GM12878 (cell line): ENCODE measurements around the gene HTR4. TPM values are rescaled to one million over a fixed set of nuclear protein-coding genes. Genes with fewer than 3 reads are reported as not detected.

Source experiments
- ATAC-seq: fragments of 200-7000 bp; cut with Tn5 transposase; 3 replicates; pipeline ENCODE4 v1.9.1; 2020; ENCODE audit warnings: mild to moderate bottlenecking, moderate library complexity
- BruUV-seq: library from RNA; stranded (reverse); fragments of 400-500 nt; replicated peaks from 2 replicates; lab custom pipeline; 2021; lab: Mats Ljungman, UMichigan
- CTCF ChIA-PET: fragments of 300-600 bp; sonication (Branson Sonifier 250); formaldehyde crosslinking; extraction: SDS; loops from one replicate; lab custom pipeline; 2021; ENCODE audit warnings: inconsistent platforms; lab: Yijun Ruan, JAX
- POLR2A ChIA-PET: fragments of 350-600 bp; formaldehyde crosslinking; extraction: SDS; loops from one replicate; lab custom pipeline; 2021; ENCODE audit warnings: inconsistent platforms; lab: Charles Lee
- RAD21 ChIA-PET: fragments of 300-600 bp; sonication (Branson Sonifier 250); formaldehyde crosslinking; loops from one replicate; lab custom pipeline; 2023; ENCODE audit warnings: antibody characterized with exemption; ENCODE audit not compliant: unreplicated experiment; lab: Charles Lee
- SMC1A ChIA-PET: fragments of 300-600 bp; sonication (Branson Sonifier 250); formaldehyde crosslinking; loops from one replicate; lab custom pipeline; 2023; ENCODE audit not compliant: unreplicated experiment, uncharacterized antibody; lab: Charles Lee
- DNase-seq: peaks from one replicate; pipeline ENCODE4 v3.0.0-alpha.2; 2011; ENCODE audit warnings: low read depth, low spot score
- FAIRE-seq: peaks from 3 replicates; lab custom pipeline; 2011; peaks lifted over from hg19 to GRCh38; lab: Jason Lieb, UNC
- H2AFZ ChIP-seq: 2 replicates; pipeline ENCODE4 v1.6.0; 2011; ENCODE audit warnings: low read depth, low read length, control low read depth; ENCODE audit not compliant: control insufficient read depth
- H3K27ac ChIP-seq: 2 replicates; pipeline ENCODE4 v1.5.1; 2011; ENCODE audit warnings: control low read depth; ENCODE audit not compliant: control insufficient read depth, insufficient read depth
- H3K27me3 ChIP-seq, 2 experiments: replicated peaks in 1 of 2; 2 replicates each; pipeline versions ENCODE4 v1.6.0 to v1.6.1; 2011; ENCODE audit warnings: low read length in 1 of 2; ENCODE audit not compliant: control insufficient read depth in 2 of 2, insufficient read depth in 2 of 2
- H3K36me3 ChIP-seq, 2 experiments: 2 replicates each; pipeline ENCODE4 v1.5.1; 2011; ENCODE audit warnings: low read length in 1 of 2; ENCODE audit not compliant: control insufficient read depth in 2 of 2, insufficient read depth in 2 of 2
- H3K4me1 ChIP-seq: 2 replicates; pipeline ENCODE4 v1.6.1; 2011; ENCODE audit warnings: mild to moderate bottlenecking, low read length, moderate library complexity, mixed read lengths; ENCODE audit not compliant: control insufficient read depth, insufficient read depth
- H3K4me2 ChIP-seq: 2 replicates; pipeline ENCODE4 v1.6.0; 2011; ENCODE audit warnings: control low read depth; ENCODE audit not compliant: control insufficient read depth, insufficient read depth
- H3K4me3 ChIP-seq: fragments of 200-600 bp; sonication (generic); 2 replicates; pipeline ENCODE4 v1.5.1; 2016
- H3K79me2 ChIP-seq: 2 replicates; pipeline ENCODE4 v1.6.0; 2011; ENCODE audit warnings: low read length; ENCODE audit not compliant: control insufficient read depth, insufficient read depth
- H3K9ac ChIP-seq: 2 replicates; pipeline ENCODE4 v1.8.0; 2011; ENCODE audit warnings: low read length, control low read depth, mixed read lengths; ENCODE audit not compliant: control insufficient read depth, insufficient read depth
- H3K9me3 ChIP-seq: replicated peaks from 3 replicates; pipeline ENCODE4 v1.5.1; 2011; ENCODE audit warnings: mild to moderate bottlenecking, low read length; ENCODE audit not compliant: control insufficient read depth, insufficient read depth
- H4K20me1 ChIP-seq: 2 replicates; pipeline ENCODE4 v1.6.0; 2011; ENCODE audit not compliant: control insufficient read depth, insufficient read depth
- ATF3 ChIP-seq: IDR thresholded peaks from 2 replicates; pipeline ENCODE4 v1.6.1; 2011; ENCODE audit warnings: low read depth, mild to moderate bottlenecking, low read length, moderate library complexity, borderline replicate concordance; ENCODE audit errors: extremely low read depth
- ETV6 ChIP-seq, 2 experiments: fragments of 450-650 bp in 1 of 2; IDR thresholded peaks in 1 of 2; conservative IDR thresholded peaks in 1 of 2; 2 replicates each; pipeline ENCODE4 v1.6.1; 2014; ENCODE audit warnings: antibody characterized with exemption in 1 of 2, borderline replicate concordance in 1 of 2, low read depth in 1 of 2, mild to moderate bottlenecking in 1 of 2, moderate library complexity in 1 of 2
- GABPA ChIP-seq: IDR thresholded peaks from 2 replicates; pipeline ENCODE4 v1.6.1; 2014; ENCODE audit warnings: antibody characterized with exemption, low read depth, mild to moderate bottlenecking, inconsistent platforms
- GATAD2B ChIP-seq: fragments of 450-650 bp; conservative IDR thresholded peaks from 2 replicates; pipeline ENCODE4 v1.6.1; 2017; ENCODE audit warnings: low read depth, mild to moderate bottlenecking, moderate library complexity
- IKZF1 ChIP-seq: fragments of 450-650 bp; conservative IDR thresholded peaks from 2 replicates; pipeline ENCODE4 v1.6.1; 2017; ENCODE audit warnings: antibody characterized with exemption, mild to moderate bottlenecking
- MAX ChIP-seq: IDR thresholded peaks from 2 replicates; pipeline ENCODE4 v1.6.1; 2012; ENCODE audit warnings: low read depth, low read length, improper control_type of control experiment
- MYB ChIP-seq: fragments of 150-350 bp; IDR thresholded peaks from 2 replicates; pipeline ENCODE4 v1.6.1; 2014; ENCODE audit warnings: mild to moderate bottlenecking, low read depth, low read length, borderline replicate concordance
- NFYB ChIP-seq: IDR thresholded peaks from 2 replicates; pipeline ENCODE4 v1.6.1; 2011; ENCODE audit warnings: low read depth, mild to moderate bottlenecking, low read length, improper control_type of control experiment, moderate library complexity; ENCODE audit not compliant: insufficient read depth
- NR2C1 ChIP-seq: fragments of 450-650 bp; IDR thresholded peaks from 2 replicates; pipeline ENCODE4 v1.6.1; 2017; ENCODE audit warnings: antibody characterized with exemption, mild to moderate bottlenecking, moderate library complexity
- PKNOX1 ChIP-seq: fragments of 450-650 bp; IDR thresholded peaks from 2 replicates; pipeline ENCODE4 v1.6.1; 2016; ENCODE audit warnings: mild to moderate bottlenecking
- POLR2AphosphoS2 ChIP-seq: IDR thresholded peaks from 2 replicates; pipeline ENCODE4 v1.6.1; 2011; ENCODE audit warnings: low read depth, mild to moderate bottlenecking, low read length, improper control_type of control experiment, moderate library complexity
- RAD51 ChIP-seq: fragments of 450-650 bp; IDR thresholded peaks from 2 replicates; pipeline ENCODE4 v1.6.1; 2016; ENCODE audit warnings: moderate library complexity, mild to moderate bottlenecking, inconsistent platforms
- RUNX3 ChIP-seq: IDR thresholded peaks from 2 replicates; pipeline ENCODE4 v1.6.1; 2012; ENCODE audit warnings: low read length, inconsistent platforms
- SIN3A ChIP-seq: IDR thresholded peaks from 2 replicates; pipeline ENCODE4 v1.6.1; 2012; ENCODE audit warnings: low read depth, low read length, improper control_type of control experiment
- STAT3 ChIP-seq: IDR thresholded peaks from 2 replicates; pipeline ENCODE4 v1.6.1; 2011; ENCODE audit warnings: low read depth, low read length, improper control_type of control experiment
- TCF12 ChIP-seq: IDR thresholded peaks from 2 replicates; pipeline ENCODE4 v1.6.1; 2011; ENCODE audit warnings: low read depth, mild to moderate bottlenecking, low read length
- TCF7 ChIP-seq: IDR thresholded peaks from 2 replicates; pipeline ENCODE4 v1.6.1; 2014; ENCODE audit warnings: antibody characterized with exemption, borderline replicate concordance
- ZNF207 ChIP-seq: fragments of 450-650 bp; IDR thresholded peaks from 2 replicates; pipeline ENCODE4 v1.6.1; 2014; ENCODE audit warnings: antibody characterized with exemption, mild to moderate bottlenecking, borderline replicate concordance
- ZSCAN29 ChIP-seq: fragments of 450-650 bp; IDR thresholded peaks from 2 replicates; pipeline ENCODE4 v1.6.1; 2017; ENCODE audit warnings: mild to moderate bottlenecking, moderate library complexity
- WGBS: methylation state at CpG from one replicate; pipeline ENCODE4 v1.1.6; 2016; ENCODE audit warnings: low lambda C conversion rate; ENCODE audit not compliant: insufficient replicate concordance, insufficient coverage; ENCODE audit errors: missing lambda C conversion rate; 5-methylcytosine and 5-hydroxymethylcytosine counted together
- in situ Hi-C: fragments of 300-500 bp; cut with MboI; formaldehyde crosslinking; loops from 9 replicates; pipeline ENCODE4 v1.14.3; 2018; ENCODE audit warnings: mixed read lengths
- intact Hi-C: fragments of 100-400 bp; cut with micrococcal nuclease; formaldehyde crosslinking; loops from one replicate; pipeline ENCODE4 v1.14.2; 2022; ENCODE audit not compliant: unreplicated experiment
- polyA plus RNA-seq, 11 experiments: library from polyadenylated mRNA; depleted of rRNA in 4 of 11; unstranded in 6 of 11; stranded (reverse) in 5 of 11; fragments of >200 nt; fragmentation: Nextera tagmentation in 4 of 11; fragmentation: Illumina TruSeq in 1 of 11; extraction: Ambion mirVana in 4 of 11; extraction: Trizol in 1 of 11; gene quantifications; 1 replicate in 1 of 11; 2 replicates in 10 of 11; pipeline versions ENCODE4 v1.2.1 to v1.2.3, GENCODE V29; 2011 to 2016; ENCODE audit warnings: inconsistent platforms in 2 of 11, missing spikeins in 2 of 11, low read depth in 1 of 11
- total RNA-seq, 4 experiments: library from RNA; depleted of rRNA in 3 of 4; stranded (reverse); fragments of >200 nt in 3 of 4; fragmentation: Illumina TruSeq in 1 of 4; extraction: Trizol in 1 of 4; gene quantifications; 2 replicates each; pipeline versions ENCODE4 v1.2.1 to v1.2.3, GENCODE V29; 2013 to 2021

The HTR4 gene
- total and polyA plus RNA-seq, 10 of the 15 experiments (the other 5 are each of a cell fraction or from before 2014, with no cell fraction given) = not detected

GRCh38 chr5:148543727-148544126 lies 110.6 kb downstream of the HTR4 start:
- Histone ChIP-seq H3K9me3 (no peaks in the 10 kb centered on the region), H3K27ac (no peak overlapping the region), H2AFZ (no peak overlapping the region), H3K4me3 (no peak overlapping the region), H4K20me1 (no peaks in the 10 kb centered on the region), H3K4me2 (no peak overlapping the region), H3K79me2 (no peaks in the 10 kb centered on the region), H3K27me3 (no peaks in the 10 kb centered on the region), H3K4me1 (no peaks in the 10 kb centered on the region), H3K36me3 (no peaks in the 10 kb centered on the region), H3K9ac (no peak overlapping the region)
- no TSS peak for BruUV-seq
- WGBS = 19% methylated on average over 2 of the region's 2 CpGs
- TF ChIP-seq ZNF207 (no peak), RUNX3 (no peak), POLR2AphosphoS2 (no peak), GABPA (no peak), MYB (no peak), TCF12 (no peak)
- RAD21 ChIA-PET = no interaction called here
- DNase-seq = no peak
- CTCF ChIA-PET = no interaction called here
- SMC1A ChIA-PET = no interaction called here
- no peak for FAIRE-seq
- intact Hi-C loops = no loop called here
- POLR2A ChIA-PET = no interaction called here
- no peak for ATAC-seq
- in situ Hi-C loops = no loop called here

- in situ Hi-C loops = no loop called here
- no peaks in the 10 kb centered on the region for H3K27me3 ChIP-seq
- no peaks in the 10 kb centered on the region for H4K20me1 ChIP-seq
- no peak overlapping the region for H3K9ac ChIP-seq
- H3K27ac ChIP-seq = no peak overlapping the region
- CTCF ChIA-PET = no interaction called here
- POLR2A ChIA-PET = no interaction called here
- SMC1A ChIA-PET = no interaction called here
- ATAC-seq (no peak), FAIRE-seq (no peak), DNase-seq (no peak)
- no peak overlapping the region for H2AFZ ChIP-seq
- no peaks in the 10 kb centered on the region for H3K36me3 ChIP-seq
- H3K4me2 ChIP-seq = no peak overlapping the region
- no peaks in the 10 kb centered on the region for H3K9me3 ChIP-seq
- RAD21 ChIA-PET = no interaction called here
- intact Hi-C loops = no loop called here
- no TSS peak for BruUV-seq
- no peaks in the 10 kb centered on the region for H3K4me1 ChIP-seq
- no peak overlapping the region for H3K4me3 ChIP-seq
- WGBS = 0% methylated on average over 1 of the region's 1 CpG
- H3K79me2 ChIP-seq = no peaks in the 10 kb centered on the region
- no peak for TF ChIP-seq TCF7
- no peak for TF ChIP-seq RAD51
- TF ChIP-seq NFYB = no peak
- TF ChIP-seq STAT3 = no peak
- TF ChIP-seq MAX = no peak
- TF ChIP-seq GATAD2B = no peak
- TF ChIP-seq ETV6 (conservative IDR thresholded peaks at IDR 0.05 in 1 of 2, IDR thresholded peaks at IDR 0.05 in 1 of 2; ENCODE audit: borderline replicate concordance in 1 of 2, low read depth in 1 of 2) = no peak
- TF ChIP-seq ATF3 = no peak
- TF ChIP-seq SIN3A = no peak
- TF ChIP-seq ZSCAN29 = no peak
- TF ChIP-seq MYB = no peak
- TF ChIP-seq IKZF1 = no peak
- no peak for TF ChIP-seq NR2C1
- no peak for TF ChIP-seq PKNOX1
These were observed 111.5 kb downstream of the HTR4 start for GRCh38 chr5:148542812-148543211.
